Neural progenitor cell (in vitro differentiated cells): ENCODE measurements around the gene PRDM11. TPM values are rescaled to one million over a fixed set of nuclear protein-coding genes. Genes with fewer than 3 reads are reported as not detected.

Experiments used
- DNase-seq: peaks from one replicate; pipeline ENCODE4 v3.0.0-alpha.2; 2016; ENCODE audit warnings: low spot score
- H2AFZ ChIP-seq: fragments of 200-600 bp; sonication (generic); replicated peaks from 2 replicates; pipeline ENCODE4 v1.6.1; 2016; ENCODE audit warnings: antibody characterized with exemption
- H3F3A ChIP-seq: fragments of 200-600 bp; sonication (generic); 2 replicates; pipeline ENCODE4 v1.6.1; 2016; ENCODE audit warnings: antibody characterized with exemption, low read depth
- H3K27ac ChIP-seq: fragments of 200-600 bp; sonication (generic); 2 replicates; pipeline ENCODE4 v1.5.1; 2016; ENCODE audit warnings: mild to moderate bottlenecking
- H3K27me3 ChIP-seq: fragments of 200-600 bp; sonication (generic); 2 replicates; pipeline ENCODE4 v1.6.1; 2016; ENCODE audit warnings: mild to moderate bottlenecking, moderate library complexity
- H3K36me3 ChIP-seq: fragments of 200-600 bp; sonication (generic); 2 replicates; pipeline ENCODE4 v1.5.1; 2016
- H3K4me1 ChIP-seq: fragments of 200-600 bp; sonication (generic); 2 replicates; pipeline ENCODE4 v1.6.1; 2016; ENCODE audit warnings: mixed run types
- H3K4me2 ChIP-seq: fragments of 200-600 bp; sonication (generic); 2 replicates; pipeline ENCODE4 v1.6.1; 2016
- H3K4me3 ChIP-seq: fragments of 200-600 bp; sonication (generic); 2 replicates; pipeline ENCODE4 v1.5.1; 2016
- H3K79me2 ChIP-seq: fragments of 200-600 bp; sonication (generic); 2 replicates; pipeline ENCODE4 v1.6.1; 2016; ENCODE audit warnings: low read depth
- H3K9ac ChIP-seq: fragments of 200-600 bp; sonication (generic); 2 replicates; pipeline ENCODE4 v1.6.1; 2016
- H3K9me3 ChIP-seq: fragments of 200-600 bp; sonication (generic); 2 replicates; pipeline ENCODE4 v1.5.1; 2016; ENCODE audit warnings: low read depth
- H4K20me1 ChIP-seq: fragments of 200-600 bp; sonication (generic); 2 replicates; pipeline ENCODE4 v1.6.1; 2016; ENCODE audit warnings: low read depth
- H3K27ac Mint-ChIP-seq: 3 replicates; pipeline ENCODE4 v1.8.0; 2021; ENCODE audit warnings: mixed read lengths
- H3K27me3 Mint-ChIP-seq: 2 replicates; pipeline ENCODE4 v1.8.0; 2022; ENCODE audit warnings: low read depth, mild to moderate bottlenecking, inconsistent platforms, moderate library complexity, mixed read lengths; ENCODE audit not compliant: insufficient read depth
- H3K36me3 Mint-ChIP-seq: 3 replicates; pipeline ENCODE4 v1.8.0; 2021; ENCODE audit warnings: mixed read lengths
- H3K4me1 Mint-ChIP-seq: 3 replicates; pipeline ENCODE4 v1.8.0; 2021; ENCODE audit warnings: mixed read lengths
- H3K4me3 Mint-ChIP-seq: 3 replicates; pipeline ENCODE4 v1.8.0; 2021; ENCODE audit warnings: mild to moderate bottlenecking, moderate library complexity, mixed read lengths
- H3K9me3 Mint-ChIP-seq: 3 replicates; pipeline ENCODE4 v1.8.0; 2020; ENCODE audit warnings: mixed read lengths
- EZH2 ChIP-seq: fragments of 200-600 bp; sonication (generic); IDR thresholded peaks from 2 replicates; pipeline ENCODE4 v1.6.1; 2017; ENCODE audit warnings: antibody characterized with exemption, mild to moderate bottlenecking, moderate library complexity
- EZH2phosphoT487 ChIP-seq: fragments of 200-600 bp; sonication (generic); IDR thresholded peaks from 2 replicates; pipeline ENCODE4 v1.6.1; 2017; ENCODE audit warnings: antibody characterized with exemption
- total RNA-seq: library from RNA; depleted of rRNA; stranded (reverse); fragments of >200 nt; gene quantifications from 2 replicates; pipeline ENCODE4 v1.2.3, GENCODE V29; 2015; ENCODE audit warnings: low replicate concordance
- TF ChIP-seq, protein P1 (sequence below): fragments of 200-600 bp; sonication (generic); IDR thresholded peaks from 2 replicates; pipeline ENCODE4 v1.5.1; 2017; ENCODE audit warnings: antibody characterized with exemption, mild to moderate bottlenecking

The PRDM11 gene
- total RNA-seq, 1 donor from 2014 or later = 1.8 TPM

DNA sequence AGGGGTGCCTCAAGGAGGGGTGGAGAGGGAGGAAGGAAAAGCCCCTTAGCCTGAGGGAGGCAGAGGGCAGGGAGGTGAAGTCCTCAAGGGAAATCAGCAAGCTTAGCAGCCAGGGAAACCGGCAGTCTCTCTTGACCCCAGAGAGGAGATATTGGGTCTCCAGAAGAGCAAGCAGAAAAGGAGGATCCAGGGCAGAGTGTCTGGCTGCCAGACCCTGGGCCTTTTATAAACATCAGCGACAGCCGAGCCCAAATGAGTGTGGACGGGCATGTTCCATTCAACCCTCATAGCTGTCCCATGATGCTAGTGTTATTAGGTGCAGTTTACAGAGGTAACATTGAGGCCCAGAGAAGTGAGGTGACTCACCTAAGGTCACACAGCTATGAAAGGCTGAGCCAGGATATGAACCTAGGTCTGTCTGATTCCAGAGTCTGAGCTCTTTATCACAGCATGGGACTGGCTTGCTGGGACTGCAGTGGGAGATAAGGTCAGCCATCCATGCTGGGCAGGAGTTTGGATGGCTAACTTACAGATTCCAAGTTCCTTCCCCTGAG, 9.3 kb downstream of the PRDM11 start:
- Mint-ChIP-seq H3K36me3 (no peaks in the 10 kb centered on the region), H3K4me3 (no peak overlapping the region), H3K27ac (no peak overlapping the region), H3K9me3 (no peaks in the 10 kb centered on the region), H3K27me3 (peaks cover 3% of the 10 kb centered on the region), H3K4me1 (peaks cover 20% of the 10 kb centered on the region)
- Histone ChIP-seq H3K27me3 (no peaks in the 10 kb centered on the region), H3K79me2 (peaks cover 11% of the 10 kb centered on the region), H4K20me1 (peaks cover 10% of the 10 kb centered on the region), H3K4me1 (peaks cover 8% of the 10 kb centered on the region), H3K27ac (no peak overlapping the region), H2AFZ (no peak overlapping the region), H3K4me3 (no peak overlapping the region), H3F3A (no peaks in the 10 kb centered on the region), H3K4me2 (no peak overlapping the region), H3K36me3 (no peaks in the 10 kb centered on the region), H3K9ac (no peak overlapping the region), H3K9me3 (no peaks in the 10 kb centered on the region)
- DNase-seq = no peak
- no peak for TF ChIP-seq EZH2phosphoT487
- TF ChIP-seq, protein P1, sequence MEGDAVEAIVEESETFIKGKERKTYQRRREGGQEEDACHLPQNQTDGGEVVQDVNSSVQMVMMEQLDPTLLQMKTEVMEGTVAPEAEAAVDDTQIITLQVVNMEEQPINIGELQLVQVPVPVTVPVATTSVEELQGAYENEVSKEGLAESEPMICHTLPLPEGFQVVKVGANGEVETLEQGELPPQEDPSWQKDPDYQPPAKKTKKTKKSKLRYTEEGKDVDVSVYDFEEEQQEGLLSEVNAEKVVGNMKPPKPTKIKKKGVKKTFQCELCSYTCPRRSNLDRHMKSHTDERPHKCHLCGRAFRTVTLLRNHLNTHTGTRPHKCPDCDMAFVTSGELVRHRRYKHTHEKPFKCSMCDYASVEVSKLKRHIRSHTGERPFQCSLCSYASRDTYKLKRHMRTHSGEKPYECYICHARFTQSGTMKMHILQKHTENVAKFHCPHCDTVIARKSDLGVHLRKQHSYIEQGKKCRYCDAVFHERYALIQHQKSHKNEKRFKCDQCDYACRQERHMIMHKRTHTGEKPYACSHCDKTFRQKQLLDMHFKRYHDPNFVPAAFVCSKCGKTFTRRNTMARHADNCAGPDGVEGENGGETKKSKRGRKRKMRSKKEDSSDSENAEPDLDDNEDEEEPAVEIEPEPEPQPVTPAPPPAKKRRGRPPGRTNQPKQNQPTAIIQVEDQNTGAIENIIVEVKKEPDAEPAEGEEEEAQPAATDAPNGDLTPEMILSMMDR = no peak
- TF ChIP-seq EZH2 = no peak

- Mint-ChIP-seq H3K9me3 (no peaks in the 10 kb centered on the region), H3K36me3 (no peaks in the 10 kb centered on the region), H3K4me1 (peaks cover 20% of the 10 kb centered on the region), H3K4me3 (no peak overlapping the region), H3K27ac (no peak overlapping the region), H3K27me3 (peaks cover 3% of the 10 kb centered on the region)
- no peak overlapping the region for H3K4me3 ChIP-seq
- no peak overlapping the region for H3K4me2 ChIP-seq
- peaks cover 11% of the 10 kb centered on the region for H3K79me2 ChIP-seq
- peaks cover 12% of the 10 kb centered on the region for H4K20me1 ChIP-seq
- H3K36me3 ChIP-seq = no peaks in the 10 kb centered on the region
- H3K9me3 ChIP-seq = no peaks in the 10 kb centered on the region
- no peaks in the 10 kb centered on the region for H3K27me3 ChIP-seq
- H3K9ac ChIP-seq = no peak overlapping the region
- no peak for DNase-seq
- H3F3A ChIP-seq = no peaks in the 10 kb centered on the region
- no peak overlapping the region for H3K27ac ChIP-seq
- H2AFZ ChIP-seq = no peak overlapping the region
- no peak for TF ChIP-seq EZH2
- TF ChIP-seq, protein P1 = no peak
- TF ChIP-seq EZH2phosphoT487 = no peak
- peaks cover 8% of the 10 kb centered on the region for H3K4me1 ChIP-seq
Observed at GRCh38 chr11:45156201-45156600, 9.8 kb downstream of the PRDM11 start.

DNA sequence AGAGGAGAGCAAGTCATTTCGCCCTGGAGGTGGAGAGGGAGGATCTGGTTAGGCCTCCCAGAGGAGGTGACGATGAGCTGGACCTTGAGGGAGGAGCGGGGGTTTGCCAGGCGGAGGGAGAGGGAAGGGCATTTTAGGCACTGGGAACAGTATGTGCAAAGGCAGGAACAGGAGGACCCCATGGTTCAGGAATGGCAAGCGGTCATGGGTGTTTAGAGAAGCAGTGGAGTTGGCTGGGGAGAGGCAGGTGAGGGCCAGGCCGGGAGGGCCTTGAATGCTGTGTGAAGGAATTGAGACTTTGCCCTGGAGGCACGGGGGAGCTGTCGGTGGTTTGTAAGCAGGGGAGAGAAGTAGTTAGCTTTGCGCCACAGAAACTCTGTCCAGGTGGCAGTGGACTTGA, 10.3 kb downstream of the PRDM11 start:
- no peak overlapping the region for H3K9ac ChIP-seq

More for the DNA sequence above, 10.3 kb downstream of the PRDM11 start:
- no peak overlapping the region for H3K4me3 Mint-ChIP-seq
- peaks cover 8% of the 10 kb centered on the region for H3K4me1 ChIP-seq
- H3K27me3 ChIP-seq = no peaks in the 10 kb centered on the region
- H3K36me3 ChIP-seq = no peaks in the 10 kb centered on the region
- no peaks in the 10 kb centered on the region for H3K36me3 Mint-ChIP-seq
- H2AFZ ChIP-seq = no peak overlapping the region
- peaks cover 3% of the 10 kb centered on the region for H3K27me3 Mint-ChIP-seq
- no peak overlapping the region for H3K4me2 ChIP-seq
- TF ChIP-seq EZH2 (no peak), EZH2phosphoT487 (no peak)
- TF ChIP-seq, protein P1 = no peak
- H4K20me1 ChIP-seq = peaks cover 18% of the 10 kb centered on the region
- H3K4me1 Mint-ChIP-seq = peaks cover 22% of the 10 kb centered on the region
- DNase-seq = no peak
- peaks cover 11% of the 10 kb centered on the region for H3K79me2 ChIP-seq
- H3K9me3 ChIP-seq = no peaks in the 10 kb centered on the region
- no peak overlapping the region for H3K4me3 ChIP-seq
- H3K27ac Mint-ChIP-seq = no peak overlapping the region
- no peaks in the 10 kb centered on the region for H3K9me3 Mint-ChIP-seq
- H3K27ac ChIP-seq = no peak overlapping the region
- H3F3A ChIP-seq = no peaks in the 10 kb centered on the region
